NT2/D1 (cell line): ENCODE results near the gene CDYL2.

Source experiments
- DNase-seq: peaks from one replicate; pipeline ENCODE4 v3.0.0-alpha.2; 2011; ENCODE audit warnings: low read depth, low spot score
- H3K27me3 ChIP-seq: 2 replicates; pipeline ENCODE4 v1.6.0; 2011; ENCODE audit warnings: mild to moderate bottlenecking; ENCODE audit not compliant: insufficient read length, insufficient read depth
- H3K36me3 ChIP-seq: 2 replicates; pipeline ENCODE4 v1.6.1; 2011; ENCODE audit warnings: mild to moderate bottlenecking, low read length, mixed read lengths; ENCODE audit not compliant: insufficient read depth, insufficient read length
- H3K4me1 ChIP-seq: 2 replicates; pipeline ENCODE4 v1.5.1; 2011; ENCODE audit not compliant: insufficient read depth, insufficient read length
- H3K4me3 ChIP-seq: 2 replicates; pipeline ENCODE4 v1.5.1; 2011; ENCODE audit warnings: low read depth; ENCODE audit not compliant: insufficient read length
- H3K9ac ChIP-seq: 2 replicates; pipeline ENCODE4 v1.6.0; 2011; ENCODE audit warnings: low read depth; ENCODE audit not compliant: insufficient read length
- H3K9me3 ChIP-seq: 2 replicates; pipeline ENCODE4 v1.5.1; 2011; ENCODE audit warnings: mild to moderate bottlenecking, low read length; ENCODE audit not compliant: insufficient read depth
- SUZ12 ChIP-seq: IDR thresholded peaks from 2 replicates; pipeline ENCODE4 v1.6.1; 2011; ENCODE audit not compliant: insufficient read length, insufficient read depth; ENCODE audit errors: extremely low read depth
- YY1 ChIP-seq: IDR thresholded peaks from 2 replicates; pipeline ENCODE4 v1.6.1; 2011; ENCODE audit not compliant: insufficient read length, insufficient read depth
- ZNF274 ChIP-seq: IDR thresholded peaks from 2 replicates; pipeline ENCODE4 v1.6.1; 2011; ENCODE audit warnings: mild to moderate bottlenecking, low read depth, low read length

The CDYL2 gene

GRCh38 chr16:80707686-80708085 lies 96.7 kb downstream of the CDYL2 start:
- Histone ChIP-seq H3K9ac (no peak overlapping the region), H3K4me1 (no peaks in the 10 kb centered on the region), H3K4me3 (no peak overlapping the region), H3K36me3 (no peaks in the 10 kb centered on the region), H3K27me3 (no peaks in the 10 kb centered on the region), H3K9me3 (no peaks in the 10 kb centered on the region)
- TF ChIP-seq SUZ12 = no peak
- no peak for TF ChIP-seq YY1
- no peak for TF ChIP-seq ZNF274
- no peak for DNase-seq

DNA sequence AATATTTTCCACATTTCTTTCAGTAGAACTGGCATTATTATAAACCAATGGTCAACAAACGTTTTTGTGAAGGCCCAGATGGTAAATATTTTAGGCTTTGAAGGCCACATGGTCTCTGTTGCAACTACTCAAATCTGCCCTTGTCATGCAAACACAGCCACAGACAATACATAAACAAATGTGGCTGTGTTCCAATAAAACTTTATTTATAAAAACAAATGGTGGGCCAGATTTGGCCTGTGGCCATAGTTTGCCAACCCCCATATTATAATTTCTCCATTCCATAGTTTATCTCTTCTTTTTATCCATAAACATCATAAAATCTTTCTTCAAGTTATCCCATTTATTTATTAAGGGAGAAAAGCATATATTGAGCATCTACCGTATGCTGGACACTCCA lies 98.8 kb downstream of the CDYL2 start:
- H3K4me1 ChIP-seq = no peaks in the 10 kb centered on the region
- no peak for TF ChIP-seq SUZ12
- TF ChIP-seq YY1 = no peak
- no peak for TF ChIP-seq ZNF274
- H3K9ac ChIP-seq = no peak overlapping the region
- no peaks in the 10 kb centered on the region for H3K36me3 ChIP-seq
- no peaks in the 10 kb centered on the region for H3K27me3 ChIP-seq
- H3K4me3 ChIP-seq = no peak overlapping the region
- DNase-seq = no peak
- H3K9me3 ChIP-seq = no peaks in the 10 kb centered on the region

DNA sequence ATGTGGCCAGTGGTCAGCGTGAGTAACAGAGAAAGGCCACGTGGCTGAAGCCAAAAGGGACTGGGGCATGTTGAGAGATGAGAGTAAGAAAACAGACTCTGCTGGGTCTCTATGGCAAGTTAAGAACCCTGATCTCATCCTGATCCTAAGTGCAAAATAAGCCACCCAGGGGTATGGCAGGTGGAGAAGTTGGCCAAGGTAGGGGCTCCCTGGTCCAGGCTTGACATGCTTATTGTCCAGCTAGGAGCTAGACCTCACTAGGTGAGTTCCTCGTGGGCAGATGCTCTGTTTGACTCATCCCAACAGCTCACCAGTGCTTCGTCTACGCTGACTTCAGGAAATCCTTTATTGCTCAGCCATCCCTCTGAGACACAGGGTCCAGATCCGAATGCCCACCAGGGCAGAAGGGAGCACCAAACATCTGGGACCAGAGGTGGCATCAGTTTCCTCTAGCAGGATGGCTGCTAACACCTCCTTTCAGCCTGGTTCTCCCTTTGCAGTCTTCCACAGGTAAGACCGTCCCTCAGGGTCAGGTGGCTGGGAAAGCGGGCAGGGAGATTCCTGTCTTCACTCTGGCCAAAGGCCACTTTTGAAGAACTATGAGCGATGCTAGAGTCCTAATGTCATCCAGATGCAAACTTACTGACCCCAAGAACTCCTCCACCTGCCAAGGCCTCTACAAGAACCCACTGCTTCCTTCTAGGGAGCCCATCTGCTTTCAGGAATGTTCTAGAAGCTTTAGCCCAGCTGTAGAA lies 99.5 kb downstream of the CDYL2 start:
- no peaks in the 10 kb centered on the region for H3K36me3 ChIP-seq
- no peaks in the 10 kb centered on the region for H3K4me1 ChIP-seq
- no peaks in the 10 kb centered on the region for H3K27me3 ChIP-seq
- no peak overlapping the region for H3K4me3 ChIP-seq
- H3K9me3 ChIP-seq = no peaks in the 10 kb centered on the region
- no peak overlapping the region for H3K9ac ChIP-seq
- TF ChIP-seq ZNF274 = no peak
- no peak for TF ChIP-seq SUZ12
- no peak for TF ChIP-seq YY1
- DNase-seq = no peak

GRCh38 chr16:80703131-80704071 lies 101.0 kb downstream of the CDYL2 start:
- TF ChIP-seq SUZ12 = no peak
- no peak for TF ChIP-seq YY1
- TF ChIP-seq ZNF274 = no peak
- no peak overlapping the region for H3K9ac ChIP-seq
- H3K4me3 ChIP-seq = no peak overlapping the region
- no peaks in the 10 kb centered on the region for H3K9me3 ChIP-seq
- no peaks in the 10 kb centered on the region for H3K27me3 ChIP-seq
- no peaks in the 10 kb centered on the region for H3K4me1 ChIP-seq
- no peaks in the 10 kb centered on the region for H3K36me3 ChIP-seq
- DNase-seq = no peak

DNA sequence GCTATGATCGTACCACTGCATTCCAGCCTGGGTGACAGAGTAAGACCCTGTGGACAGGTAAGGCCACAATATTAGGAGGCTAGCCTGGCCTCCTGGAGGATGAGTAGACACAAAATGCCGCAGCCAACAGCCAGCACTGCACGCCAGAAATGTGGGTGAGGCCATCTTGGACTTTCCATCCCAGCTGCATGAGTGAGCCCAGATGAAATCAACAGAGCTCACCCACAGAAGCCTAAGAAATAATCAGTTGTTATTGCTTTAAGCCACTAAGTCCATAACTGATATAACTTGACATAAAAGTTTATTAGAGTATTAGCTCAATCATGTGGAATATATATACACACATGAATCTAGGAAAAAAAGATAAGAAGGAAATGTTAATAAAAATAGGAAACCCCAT lies 101.7 kb downstream of the CDYL2 start:
- H3K4me3 ChIP-seq = no peak overlapping the region
- no peak for DNase-seq
- no peaks in the 10 kb centered on the region for H3K36me3 ChIP-seq
- no peaks in the 10 kb centered on the region for H3K27me3 ChIP-seq
- no peaks in the 10 kb centered on the region for H3K4me1 ChIP-seq
- no peaks in the 10 kb centered on the region for H3K9me3 ChIP-seq
- H3K9ac ChIP-seq = no peak overlapping the region
- TF ChIP-seq ZNF274 (no peak), SUZ12 (no peak), YY1 (no peak)

DNA sequence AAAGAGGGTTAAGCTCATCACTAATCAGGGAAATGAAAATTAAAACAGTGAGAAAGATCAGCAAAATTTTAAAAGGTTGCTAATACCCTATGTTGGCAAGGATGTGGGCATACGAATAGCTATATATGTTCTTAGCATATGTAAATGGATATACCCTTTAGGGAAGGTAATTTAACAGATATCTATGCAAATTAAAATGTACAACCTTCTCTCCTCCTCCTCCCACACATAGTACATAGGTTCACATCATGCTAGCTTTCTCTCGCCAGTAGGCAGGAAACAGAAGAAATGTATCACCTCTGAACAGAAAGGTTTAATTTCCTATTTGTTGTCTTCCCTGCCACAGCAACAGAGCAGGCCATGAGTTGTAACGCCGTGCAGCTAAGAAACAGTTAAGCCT lies 103.8 kb downstream of the CDYL2 start:
- no peaks in the 10 kb centered on the region for H3K36me3 ChIP-seq
- H3K4me3 ChIP-seq = no peak overlapping the region
- no peak for TF ChIP-seq ZNF274
- no peak for TF ChIP-seq YY1
- no peak for TF ChIP-seq SUZ12
- H3K4me1 ChIP-seq = no peaks in the 10 kb centered on the region
- H3K9ac ChIP-seq = no peak overlapping the region
- no peaks in the 10 kb centered on the region for H3K9me3 ChIP-seq
- DNase-seq = no peak
- H3K27me3 ChIP-seq = no peaks in the 10 kb centered on the region

GRCh38 chr16:80695020-80695419 lies 109.4 kb downstream of the CDYL2 start:
- Histone ChIP-seq H3K4me3 (no peak overlapping the region), H3K4me1 (no peaks in the 10 kb centered on the region), H3K36me3 (no peaks in the 10 kb centered on the region), H3K9ac (no peak overlapping the region), H3K27me3 (no peaks in the 10 kb centered on the region), H3K9me3 (no peaks in the 10 kb centered on the region)
- no peak for DNase-seq
- no peak for TF ChIP-seq YY1
- TF ChIP-seq ZNF274 = no peak
- TF ChIP-seq SUZ12 = no peak
